GM18498 (cell line): ENCODE results near the gene TNFSF13B.
"Not testable (repeated sequence)": the region's sequence is repeated elsewhere in the genome, so short reads cannot be mapped to it uniquely, and the experiment has no call there.

Experiments
- ATAC-seq: cut with Tn5 transposase; IDR thresholded peaks from one replicate; pipeline ENCODE4 v1.9.1; 2021; ENCODE audit warnings: mild to moderate bottlenecking, moderate library complexity; ENCODE audit not compliant: unreplicated experiment

Gene TNFSF13B

DNA sequence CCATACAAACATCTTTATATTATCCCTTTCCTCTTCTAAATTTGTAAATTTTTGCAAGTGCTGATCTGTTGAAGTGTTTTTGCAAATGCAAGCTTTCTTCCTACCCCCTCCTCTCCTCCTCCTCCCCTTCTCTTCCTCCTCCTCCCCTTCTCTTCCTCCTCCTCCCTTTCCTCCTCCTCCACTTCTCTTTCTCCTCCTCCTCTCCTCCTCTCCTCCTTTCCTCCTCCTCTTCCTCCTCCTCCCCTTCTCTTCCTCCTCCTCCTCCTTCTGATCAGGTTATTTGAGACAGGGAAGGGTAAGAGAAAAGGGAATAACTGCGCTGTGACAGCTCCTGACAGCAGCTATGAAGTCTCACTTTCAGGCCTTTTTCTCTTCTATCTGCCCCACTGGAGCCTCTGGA, 8.9 kb downstream of the TNFSF13B start:
- no peak for ATAC-seq

DNA sequence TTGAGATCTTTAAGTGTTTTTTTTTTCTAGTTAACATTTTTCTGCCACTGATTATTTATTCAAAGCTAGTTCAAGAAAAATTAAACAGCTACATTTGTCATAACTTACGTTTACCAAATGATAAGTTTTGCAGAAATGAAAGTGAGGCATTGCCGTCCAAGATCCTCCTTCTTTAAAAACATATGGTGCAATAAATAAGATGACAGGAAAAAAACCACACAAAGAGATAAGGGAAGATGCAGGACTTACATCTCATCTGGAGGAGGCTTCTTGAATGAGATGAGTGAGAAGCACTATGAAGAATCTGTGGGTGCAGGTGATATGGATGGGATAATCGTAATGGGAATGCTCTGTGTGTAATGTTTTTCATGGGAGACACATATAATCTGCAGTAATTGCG, 12.4 kb downstream of the TNFSF13B start:
- no peak for ATAC-seq

DNA sequence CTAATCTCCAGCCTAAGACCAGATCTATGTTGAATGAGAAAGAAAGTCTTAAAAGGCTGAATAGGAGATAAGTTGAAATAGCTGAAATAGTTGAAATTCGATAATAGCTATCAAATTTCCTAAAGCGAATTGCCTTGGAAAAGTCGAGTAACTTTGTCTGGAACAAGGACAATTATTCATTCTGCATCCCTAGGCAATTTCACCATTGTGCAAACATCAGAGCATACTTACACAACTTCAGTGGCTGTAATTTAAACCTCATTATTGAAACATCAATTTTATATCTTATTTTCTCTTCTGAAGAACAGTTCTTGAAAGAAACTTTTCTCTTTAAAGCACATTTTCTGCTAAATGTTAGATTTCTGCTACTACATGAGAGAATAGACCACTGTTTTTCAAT, 13.6 kb downstream of the TNFSF13B start:
- ATAC-seq = no peak

DNA sequence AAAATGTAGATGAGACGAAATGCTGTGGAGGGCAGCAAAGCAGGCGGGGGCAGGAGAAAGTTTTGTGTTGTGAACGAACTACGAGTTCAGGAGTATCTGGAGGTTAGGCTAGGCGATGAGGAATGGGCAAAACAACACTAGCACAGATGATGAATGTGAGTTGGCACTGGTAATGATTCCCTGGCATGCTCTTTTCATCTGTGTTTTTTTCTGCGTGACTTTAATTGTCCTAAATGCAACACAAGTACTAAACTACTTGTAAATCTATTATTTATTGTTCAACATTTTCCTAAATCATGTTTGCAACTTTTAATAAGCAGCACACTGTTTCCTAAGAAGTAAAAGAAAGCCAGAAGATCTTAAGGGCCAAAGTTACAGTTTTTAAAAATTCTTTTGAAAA, 19.2 kb downstream of the TNFSF13B start:
- no peak for ATAC-seq

DNA sequence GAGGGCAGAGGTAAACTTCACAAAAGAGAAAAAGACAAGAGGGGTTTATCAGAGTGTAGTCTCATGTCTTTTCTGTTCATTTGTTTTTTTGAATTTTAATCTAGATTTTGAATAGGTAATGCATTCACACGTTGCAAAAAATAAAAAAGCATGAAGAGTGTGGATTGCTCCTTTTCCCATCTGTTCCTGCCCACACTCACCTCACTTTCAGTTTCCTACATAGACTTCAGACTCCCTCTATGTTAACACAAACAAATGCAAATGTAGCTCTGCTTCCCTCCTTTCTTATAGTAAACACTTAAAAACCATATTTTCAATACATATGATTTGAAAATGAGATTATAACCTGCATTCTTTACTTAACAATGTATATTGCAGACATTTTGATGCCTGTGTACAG, 20.3 kb downstream of the TNFSF13B start:
- no peak for ATAC-seq

DNA sequence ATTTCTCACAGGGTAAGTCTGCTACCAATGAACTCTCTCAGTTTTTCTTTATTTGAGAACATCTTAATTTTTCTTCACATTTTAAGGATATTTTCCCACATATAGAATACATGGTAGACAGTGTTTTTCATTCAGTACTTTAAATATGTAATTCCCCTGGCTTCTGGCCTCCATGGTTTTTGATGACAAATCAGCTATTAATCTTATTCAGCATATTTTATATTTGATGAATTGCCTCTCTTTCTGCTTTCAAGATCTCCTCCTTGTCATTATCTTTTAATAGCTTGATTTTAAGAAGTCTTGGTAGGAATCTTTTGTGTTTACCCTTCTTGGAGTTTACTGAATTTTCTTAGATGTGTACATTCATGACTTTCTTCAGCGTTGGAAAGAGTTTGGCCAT, 27.6 kb downstream of the TNFSF13B start:
- no peak for ATAC-seq

DNA sequence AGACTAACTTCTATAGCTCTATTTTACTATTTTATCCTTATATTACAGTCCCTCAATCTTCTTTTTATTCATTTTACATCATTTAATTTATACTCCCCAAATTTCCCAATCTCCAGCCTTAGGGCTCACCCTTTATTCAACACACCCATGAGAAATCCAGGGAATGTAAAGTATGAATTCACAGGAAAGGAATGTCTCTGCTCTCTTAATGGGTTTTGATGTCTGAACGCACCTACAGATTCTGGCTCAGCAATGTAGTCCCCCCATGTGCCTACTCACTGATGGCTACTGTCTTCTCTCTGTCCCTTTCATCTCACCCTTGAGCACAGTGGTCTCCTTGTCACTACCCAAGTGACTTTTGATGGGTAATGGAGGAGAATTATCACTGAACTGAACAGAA, 32.8 kb downstream of the TNFSF13B start:
- ATAC-seq = no peak

DNA sequence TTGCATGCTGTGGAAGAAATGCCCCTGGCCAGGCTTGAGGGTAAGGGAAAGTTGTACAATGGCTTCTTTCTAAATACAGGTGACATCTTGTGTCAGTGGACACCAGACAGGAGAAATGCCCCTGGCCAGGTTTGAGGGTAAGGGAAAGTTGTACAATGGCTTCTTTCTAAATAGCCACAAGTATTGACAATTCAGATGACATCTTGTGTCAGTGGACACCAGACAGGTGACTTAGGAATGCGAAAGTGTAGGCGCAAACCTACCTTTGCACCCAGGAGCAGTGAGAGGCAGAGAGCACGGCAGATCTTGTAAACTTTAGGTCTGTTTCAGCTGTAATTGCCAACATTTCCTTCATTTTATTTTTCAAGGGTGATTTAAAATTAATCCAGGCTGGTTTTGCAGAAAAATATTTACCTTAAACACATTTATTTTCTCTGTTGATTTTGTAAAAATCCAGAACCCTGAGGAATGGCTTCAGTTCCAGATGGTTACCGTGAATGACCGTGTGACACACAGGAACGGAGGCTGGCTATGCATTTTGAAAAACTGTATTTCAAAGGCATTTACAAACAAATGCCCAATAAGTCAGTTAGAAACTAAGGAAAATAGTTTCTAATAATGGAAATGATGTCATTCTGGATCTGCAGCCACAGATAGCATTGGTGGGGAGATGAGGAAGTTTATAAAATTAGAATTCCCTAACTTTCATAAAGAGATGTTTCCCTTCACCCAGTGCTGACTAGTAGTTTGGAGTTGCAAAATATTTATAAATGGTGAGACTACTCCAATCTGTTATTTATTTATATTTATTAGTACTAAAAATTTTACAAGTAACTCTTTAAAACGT, 34.9 kb downstream of the TNFSF13B start:
- no peak for ATAC-seq

DNA sequence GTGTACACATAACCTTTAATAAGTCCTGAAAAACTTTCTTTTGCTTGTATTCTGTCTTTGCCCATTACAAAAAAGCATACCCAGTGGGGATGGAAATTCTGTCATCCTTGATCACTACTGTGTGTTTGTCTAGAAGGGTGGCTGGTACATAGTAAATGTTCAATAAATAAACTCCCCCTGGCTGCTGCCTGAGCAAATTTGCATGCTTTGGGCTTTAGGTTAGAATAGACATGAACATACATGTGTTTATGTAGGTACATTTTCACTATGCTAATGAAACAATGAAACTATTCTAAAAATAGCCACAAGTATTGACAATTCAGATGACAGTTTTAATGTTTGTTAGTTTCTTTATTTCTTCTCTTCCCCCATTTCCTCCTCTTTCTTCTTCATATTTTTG, 36.1 kb downstream of the TNFSF13B start:
- peak; percentile 83 for ATAC-seq

DNA sequence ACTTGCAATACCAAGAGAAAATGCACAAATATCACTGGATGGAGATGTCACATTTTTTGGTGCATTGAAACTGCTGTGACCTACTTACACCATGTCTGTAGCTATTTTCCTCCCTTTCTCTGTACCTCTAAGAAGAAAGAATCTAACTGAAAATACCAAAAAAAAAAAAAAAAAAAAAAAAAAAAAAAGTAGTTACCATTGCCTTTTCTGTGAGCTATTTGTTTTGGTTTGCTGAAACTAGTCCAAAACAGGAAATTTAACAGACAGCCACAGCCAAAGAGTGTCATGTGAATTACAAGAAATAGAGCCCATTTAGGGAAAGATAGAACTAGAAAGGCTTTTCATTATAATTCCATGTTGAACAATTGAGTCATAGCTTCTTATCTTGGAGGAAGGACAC, 37.3 kb downstream of the TNFSF13B start:
- no peak for ATAC-seq

DNA sequence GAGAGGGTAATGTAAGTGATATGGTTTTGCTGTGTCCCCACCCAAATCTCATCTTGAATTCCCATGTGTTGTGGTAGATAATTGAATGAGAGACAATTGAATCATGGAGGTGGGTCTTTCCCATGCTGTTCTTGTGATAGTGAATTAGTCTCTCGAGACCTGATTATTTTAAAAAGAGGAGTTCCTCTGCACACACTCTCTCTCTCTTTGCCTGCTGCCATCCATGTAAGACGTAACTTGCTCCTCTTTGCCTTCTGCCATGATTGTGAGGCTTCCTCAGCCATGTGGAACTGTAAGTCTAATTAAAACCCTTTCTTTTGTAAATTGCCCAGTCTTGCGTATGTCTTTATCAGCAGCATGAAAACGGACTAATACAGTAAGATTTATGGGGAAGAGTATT, 42.1 kb downstream of the TNFSF13B start:
- not testable (repeated sequence) for ATAC-seq

DNA sequence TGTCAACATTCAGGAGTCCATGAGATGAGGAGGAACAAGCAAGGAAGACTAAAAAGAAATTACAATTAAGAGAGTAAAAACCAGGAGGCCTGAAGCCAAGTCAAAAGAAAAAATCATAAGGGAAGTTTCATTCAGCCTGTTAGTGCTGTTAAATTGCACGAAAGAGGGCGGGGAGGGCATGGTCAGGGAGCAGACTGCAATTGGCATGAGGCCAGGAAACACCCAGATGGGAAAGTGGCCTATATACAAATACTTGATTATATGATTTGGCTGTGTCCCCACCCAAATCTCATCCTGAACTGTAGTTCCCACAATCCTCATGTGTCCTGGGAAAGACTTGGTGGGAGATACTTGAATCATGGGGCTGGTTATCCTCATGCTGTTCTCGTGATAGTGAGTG, 43.9 kb downstream of the TNFSF13B start:
- no peak for ATAC-seq

DNA sequence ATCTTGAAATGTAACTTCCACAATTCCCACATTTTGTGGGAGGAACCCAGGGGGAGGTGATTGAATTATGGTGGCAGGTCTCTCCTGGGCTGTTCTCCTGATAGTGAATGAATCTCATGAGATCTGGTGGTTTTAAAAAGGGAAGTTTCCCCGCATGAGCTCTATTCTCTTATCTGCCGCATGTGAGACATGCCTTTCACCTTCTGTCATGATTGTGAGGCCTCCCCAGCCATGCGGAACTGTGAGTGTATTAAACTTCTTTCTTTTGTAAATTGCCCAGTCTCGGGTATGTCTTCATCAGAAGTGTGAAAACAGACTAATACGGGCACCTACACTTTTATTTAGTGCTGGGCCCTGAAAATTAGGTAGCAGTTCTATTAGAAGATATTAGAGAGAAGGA, 45.8 kb downstream of the TNFSF13B start:
- peak; percentile 68 for ATAC-seq

DNA sequence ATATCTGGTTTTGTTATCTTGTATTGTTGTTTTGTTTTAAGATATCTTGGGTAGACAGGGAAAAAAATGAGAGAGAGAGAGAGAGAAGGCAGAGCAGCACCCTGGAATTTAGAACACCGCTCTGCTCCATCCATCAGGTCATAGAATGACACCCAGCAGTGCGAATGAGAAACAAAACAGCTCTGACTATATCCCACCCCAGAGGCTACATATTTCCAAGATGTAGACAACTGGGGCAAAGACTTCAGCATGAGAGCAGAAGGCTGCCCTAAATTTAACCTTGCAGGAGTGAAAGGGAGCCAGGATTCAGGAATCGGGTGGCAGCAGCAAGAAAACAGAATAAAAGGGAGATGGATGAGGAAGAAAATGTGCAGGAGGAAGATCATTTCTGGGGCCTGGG, 46.5 kb downstream of the TNFSF13B start:
- peak; percentile 7 for ATAC-seq

DNA sequence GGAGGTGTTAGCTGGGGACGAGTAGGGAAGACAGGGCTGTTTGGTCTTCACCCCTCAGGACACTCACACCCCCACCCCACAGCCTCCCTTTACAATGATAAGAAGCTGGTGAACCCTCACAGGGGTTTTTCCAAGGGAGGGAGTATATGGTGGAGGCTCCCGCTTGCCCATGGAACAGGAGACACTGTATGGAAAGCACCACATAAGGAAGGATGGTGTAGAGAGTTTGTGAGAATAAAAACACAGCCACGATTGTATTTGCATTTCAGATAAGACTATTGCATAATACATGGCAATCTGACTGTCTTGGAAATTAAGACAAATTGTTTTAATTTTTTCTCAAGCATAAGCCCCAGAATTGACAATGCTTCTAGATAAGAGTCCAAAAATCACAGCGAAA, 46.9 kb downstream of the TNFSF13B start:
- no peak for ATAC-seq

DNA sequence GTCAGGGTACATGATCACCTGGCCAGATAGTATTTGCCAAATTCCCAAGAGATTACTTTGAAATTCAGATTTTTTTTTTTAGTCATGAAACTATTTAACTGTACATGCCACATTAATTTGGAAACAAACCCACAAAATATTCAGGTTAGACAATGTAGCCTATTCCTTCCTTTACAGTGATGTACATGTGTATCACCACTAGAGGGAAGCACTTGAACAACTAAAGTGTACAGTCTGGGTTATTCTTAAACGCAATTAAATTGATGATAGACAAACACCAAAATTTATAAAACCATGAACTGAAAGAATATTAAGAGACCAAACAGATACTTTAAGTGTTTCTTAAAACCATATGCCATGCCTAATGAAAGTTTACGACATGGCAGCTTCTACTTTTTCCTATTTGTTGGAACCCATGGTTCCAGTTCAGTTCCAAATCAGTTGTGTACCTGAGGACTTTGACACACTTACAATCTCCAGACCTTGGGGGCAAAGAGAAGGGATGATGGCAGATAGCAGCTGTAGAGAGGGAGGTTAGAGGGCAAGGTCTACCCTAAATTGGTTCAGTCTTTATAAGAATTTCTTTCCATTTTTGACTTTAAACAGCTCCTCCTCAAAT, 52.8 kb downstream of the TNFSF13B start:
- ATAC-seq = peak; percentile 75

DNA sequence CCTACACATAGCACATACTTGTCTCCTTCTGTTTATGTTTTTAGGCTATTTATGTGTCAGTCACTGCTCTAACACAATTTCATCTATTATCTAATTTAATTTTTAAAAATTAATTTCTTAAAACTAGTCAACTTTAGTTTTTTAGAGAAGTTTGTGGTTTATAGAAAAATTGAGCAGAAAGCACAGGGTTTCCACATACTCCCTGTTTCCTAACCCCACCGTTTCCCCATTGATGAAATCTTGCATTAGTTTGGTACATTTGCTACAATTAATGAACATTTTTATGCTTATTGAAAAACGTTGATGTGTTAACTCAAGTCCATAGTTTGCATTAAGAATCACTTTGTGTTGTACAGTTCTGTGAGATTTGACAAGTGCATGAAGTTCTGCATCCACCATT, 53.5 kb downstream of the TNFSF13B start:
- no peak for ATAC-seq

DNA sequence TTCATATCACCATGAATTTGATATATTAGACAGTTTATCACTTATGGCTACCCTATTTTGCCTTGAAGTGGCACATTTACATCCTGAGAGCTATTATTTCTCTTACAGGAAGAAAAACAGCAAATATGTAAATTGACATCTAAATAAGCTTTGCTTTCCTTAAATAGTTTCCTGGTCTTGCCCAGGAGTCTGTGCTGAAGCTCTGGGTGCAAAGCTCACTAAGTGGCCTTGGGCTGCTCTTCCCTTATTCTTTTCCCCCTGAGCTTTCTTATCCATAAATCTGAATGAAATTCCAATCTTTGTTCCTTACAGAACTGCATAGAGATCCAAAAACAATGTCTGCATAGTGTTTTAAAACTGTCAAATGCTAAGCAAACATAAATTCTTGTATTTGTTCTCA, 56.3 kb downstream of the TNFSF13B start:
- no peak for ATAC-seq

DNA sequence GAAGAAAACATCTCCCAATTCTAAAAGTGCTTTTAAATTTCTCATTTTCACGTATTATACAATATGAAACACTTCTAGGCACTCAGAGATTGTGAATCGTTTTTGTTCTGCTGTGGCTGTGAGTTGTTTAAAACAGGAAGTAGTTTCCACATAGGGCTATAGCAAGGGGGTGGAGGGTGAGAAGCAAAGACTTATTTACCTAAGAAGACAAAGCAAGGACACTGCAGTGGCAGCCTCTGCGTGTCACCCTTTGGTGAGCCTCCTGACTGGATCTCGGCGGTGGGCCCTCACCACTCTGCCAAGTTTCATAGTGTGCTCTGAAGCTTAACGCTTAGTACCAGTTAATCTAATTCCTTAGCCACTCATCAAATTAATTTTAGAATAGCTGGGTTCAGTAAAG, 56.8 kb downstream of the TNFSF13B start:
- peak; percentile 91 for ATAC-seq

DNA sequence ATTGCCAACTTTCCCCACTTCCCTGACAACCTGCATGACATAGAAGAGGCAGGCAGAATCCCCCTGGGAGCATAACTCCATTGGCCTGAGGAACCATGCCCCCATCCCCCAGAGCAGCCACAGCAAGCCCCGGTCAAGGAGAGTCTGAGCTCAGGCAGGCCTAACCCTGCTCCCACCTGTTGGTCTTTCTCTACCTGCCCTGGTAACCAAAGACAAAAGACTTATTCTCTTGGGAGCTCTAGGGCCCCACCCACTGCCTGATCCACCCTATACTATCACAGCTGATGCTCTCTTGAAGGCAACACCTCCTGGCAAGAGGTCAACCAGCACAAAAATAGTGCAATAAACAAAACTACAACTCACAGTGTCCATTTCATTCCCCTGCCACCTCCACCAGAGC, 59.3 kb downstream of the TNFSF13B start:
- no peak for ATAC-seq

DNA sequence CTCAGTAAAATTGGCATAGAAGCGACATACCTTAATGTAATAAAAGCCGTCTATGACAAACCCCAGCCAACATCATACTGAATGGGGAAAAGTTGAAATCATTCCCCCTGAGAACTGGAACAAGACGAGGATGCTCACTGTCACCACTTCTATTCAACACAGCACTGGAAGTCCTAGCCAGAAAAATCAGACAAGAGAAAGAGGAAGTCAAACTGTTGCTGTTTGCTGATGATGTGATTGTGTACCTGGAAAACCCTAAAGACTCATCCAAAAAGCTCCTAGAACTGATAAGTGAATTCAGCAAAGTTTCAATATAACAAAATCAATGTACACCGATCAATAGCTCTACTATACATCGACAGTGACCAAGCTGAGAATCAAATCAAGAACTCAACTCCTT, 63.3 kb downstream of the TNFSF13B start:
- ATAC-seq = no peak

DNA sequence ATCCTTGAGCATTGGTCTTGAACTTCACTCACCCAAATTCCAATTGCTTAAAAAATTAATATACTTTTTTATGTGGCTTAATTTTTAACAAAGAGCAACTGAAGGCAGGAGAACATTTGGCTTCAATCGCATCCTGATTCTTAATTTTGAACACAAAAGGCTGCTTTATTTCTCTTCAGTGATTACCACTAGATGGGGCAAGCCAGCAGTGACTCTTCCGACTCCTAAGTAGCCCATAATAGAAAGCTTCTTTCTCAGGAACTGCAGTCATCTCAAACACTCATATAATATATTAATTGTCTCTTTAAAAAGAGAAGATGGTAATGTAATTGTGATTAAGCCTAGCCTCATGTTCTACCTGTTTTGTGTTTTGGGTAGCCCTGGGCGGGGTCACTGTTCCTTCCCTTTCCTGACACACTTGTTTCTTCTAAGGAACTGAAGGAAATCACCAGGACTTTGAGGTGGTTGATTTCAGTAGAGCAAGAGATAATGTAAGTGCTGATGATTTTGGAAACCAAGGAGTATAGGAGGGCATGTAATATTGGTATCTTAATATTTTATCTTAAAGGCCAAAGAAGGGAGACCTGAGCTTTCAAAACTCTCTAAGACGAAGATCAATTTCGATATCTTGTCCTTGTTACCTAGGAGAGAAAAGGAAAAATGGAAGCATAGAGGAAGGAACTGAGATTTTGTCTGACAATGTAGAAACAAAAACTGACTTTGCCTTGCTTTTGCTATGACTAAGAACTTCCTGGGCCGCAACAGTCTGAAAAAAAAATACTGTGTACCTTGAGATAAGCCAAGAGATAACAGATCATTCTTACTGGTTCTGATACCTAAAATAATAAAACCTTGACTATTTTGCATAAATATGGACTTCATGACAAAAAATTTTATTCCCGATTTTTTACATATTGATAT, 73.1 kb downstream of the TNFSF13B start:
- peak; percentile 58 for ATAC-seq
